B cell (primary cell): ENCODE measurements around the gene CHD2. TPM values are rescaled to one million over a fixed set of nuclear protein-coding genes. Genes with fewer than 3 reads are reported as not detected.
A peak's percentile ranks its signal among the peaks of the same experiment; 100 is the strongest.

Experiments
- ATAC-seq: fragments of 200-7000 bp; cut with Tn5 transposase; one replicate; pipeline ENCODE4 v1.10.0; 2021; ENCODE audit warnings: low read depth, mild to moderate bottlenecking, moderate number of reproducible peaks, moderate library complexity
- CTCF ChIA-PET: fragments of 350-600 bp; sonication (Branson Sonifier 250); formaldehyde crosslinking; loops from one replicate; lab custom pipeline; 2021; ENCODE audit warnings: antibody characterized with exemption, inconsistent platforms; lab: Charles Lee
- POLR2A ChIA-PET: fragments of 350-600 bp; sonication (Branson Sonifier 250); formaldehyde crosslinking; loops from one replicate; lab custom pipeline; 2021; ENCODE audit warnings: antibody characterized with exemption; lab: Charles Lee
- DNase-seq: peaks from one replicate; pipeline ENCODE4 v3.0.0; 2013
- H2AFZ ChIP-seq: 2 replicates; pipeline ENCODE4 v1.6.1; 2012; ENCODE audit warnings: mild to moderate bottlenecking, low read depth, low read length; ENCODE audit not compliant: insufficient read depth, poor library complexity, severe bottlenecking
- H3K27ac ChIP-seq, 2 donors: 1 replicate in 1 of 2; 2 replicates in 1 of 2; pipeline ENCODE4 v1.5.1; 2012 to 2013; ENCODE audit warnings: low read length in 2 of 2, mild to moderate bottlenecking in 2 of 2, moderate library complexity in 1 of 2
- H3K27me3 ChIP-seq, 4 experiments: fragments of 200-600 bp in 1 of 4; sonication (generic) in 1 of 4; replicated peaks in 1 of 4; 1 replicate in 2 of 4; 2 replicates in 2 of 4; pipeline versions ENCODE4 v1.6.1 to v1.7.0; 2013 to 2016; ENCODE audit warnings: low read length in 3 of 4, mild to moderate bottlenecking in 2 of 4, mixed read lengths in 1 of 4, moderate library complexity in 1 of 4; ENCODE audit not compliant: insufficient read depth in 4 of 4, control insufficient read depth in 3 of 4; ENCODE audit errors: control extremely low read depth in 1 of 4
- H3K36me3 ChIP-seq, 2 experiments: replicated peaks in 1 of 2; 1 replicate in 1 of 2; 2 replicates in 1 of 2; pipeline versions ENCODE4 v1.6.1 to v1.7.1; 2013; ENCODE audit warnings: low read length in 1 of 2; ENCODE audit not compliant: insufficient read depth in 2 of 2, control insufficient read depth in 1 of 2; ENCODE audit errors: control extremely low read depth in 1 of 2, extremely low read depth in 1 of 2
- H3K4me1 ChIP-seq, 2 donors: fragments of 200-600 bp in 1 of 2; sonication (generic) in 1 of 2; 1 replicate in 1 of 2; 2 replicates in 1 of 2; pipeline versions ENCODE4 v1.5.1 to v1.6.1; 2013 to 2017; ENCODE audit warnings: low read length in 2 of 2; ENCODE audit not compliant: control insufficient read depth in 2 of 2, insufficient read depth in 2 of 2
- H3K4me2 ChIP-seq: replicated peaks from 2 replicates; pipeline ENCODE3; 2012; ENCODE audit warnings: mild to moderate bottlenecking, low read depth, low read length; ENCODE audit not compliant: poor library complexity, severe bottlenecking
- H3K4me3 ChIP-seq, 5 experiments: fragments of 200-600 bp in 1 of 5; sonication (generic) in 1 of 5; 1 replicate in 3 of 5; 2 replicates in 2 of 5; pipeline versions ENCODE4 v1.5.1 to v1.7.0; 2011 to 2016; ENCODE audit warnings: low read length in 4 of 5, mild to moderate bottlenecking in 4 of 5, low read depth in 2 of 5, control low read depth in 1 of 5, moderate library complexity in 1 of 5; ENCODE audit not compliant: insufficient read depth in 1 of 5; ENCODE audit errors: control extremely low read depth in 1 of 5, extremely low read depth in 1 of 5
- H3K79me2 ChIP-seq: fragments of 200-600 bp; sonication (generic); one replicate; pipeline ENCODE4 v1.6.0; 2016; ENCODE audit warnings: low read length; ENCODE audit not compliant: control insufficient read depth, insufficient read depth
- H3K9ac ChIP-seq: fragments of 200-600 bp; sonication (generic); 2 replicates; pipeline ENCODE4 v1.6.1; 2017; ENCODE audit warnings: mild to moderate bottlenecking, low read length, moderate library complexity
- H3K9me3 ChIP-seq, 3 donors: one replicate each; pipeline versions ENCODE4 v1.6.1 to v1.7.1; 2013; ENCODE audit warnings: low read length in 2 of 3; ENCODE audit not compliant: control insufficient read depth in 2 of 3, insufficient read depth in 1 of 3; ENCODE audit errors: control extremely low read depth in 1 of 3
- H4K20me1 ChIP-seq: 2 replicates; pipeline ENCODE4 v1.6.0; 2012; ENCODE audit warnings: mild to moderate bottlenecking, low read length; ENCODE audit not compliant: insufficient read depth, control insufficient read depth, poor library complexity, severe bottlenecking
- H3K27ac Mint-ChIP-seq: one replicate; pipeline ENCODE4 v1.8.0; 2021; ENCODE audit warnings: mixed read lengths
- H3K27me3 Mint-ChIP-seq: one replicate; pipeline ENCODE4 v1.8.0; 2021; ENCODE audit warnings: mixed read lengths
- H3K4me1 Mint-ChIP-seq: one replicate; pipeline ENCODE4 v1.8.0; 2021; ENCODE audit warnings: mixed read lengths
- H3K4me3 Mint-ChIP-seq: one replicate; pipeline ENCODE4 v1.8.0; 2021; ENCODE audit warnings: mixed read lengths
- H3K9me3 Mint-ChIP-seq: one replicate; pipeline ENCODE4 v1.8.0; 2022; ENCODE audit warnings: mixed read lengths; ENCODE audit not compliant: insufficient read depth
- CTCF ChIP-seq: fragments of 200-600 bp; IDR thresholded peaks from one replicate; pipeline ENCODE4 v1.8.0; 2022; ENCODE audit warnings: antibody characterized with exemption, mild to moderate bottlenecking
- EZH2 ChIP-seq: IDR thresholded peaks from 2 replicates; pipeline ENCODE4 v1.6.1; 2012; ENCODE audit warnings: borderline replicate concordance, low read depth, mild to moderate bottlenecking, moderate library complexity, low read length; ENCODE audit not compliant: insufficient read depth, poor library complexity, severe bottlenecking
- WGBS: methylation state at CpG from one replicate; pipeline ENCODE4 v1.1.5; 2013; ENCODE audit warnings: missing lambda C conversion rate; ENCODE audit not compliant: insufficient coverage; 5-methylcytosine and 5-hydroxymethylcytosine counted together
- intact Hi-C: fragments of 100-400 bp; cut with micrococcal nuclease; formaldehyde crosslinking; loops from one replicate; pipeline ENCODE4 v1.10.0; 2022
- polyA plus RNA-seq: library from polyadenylated mRNA; depleted of rRNA; stranded (reverse); fragments of >200 nt; gene quantifications from 2 replicates; pipeline ENCODE4 v1.2.3, GENCODE V29; 2012
- total RNA-seq, 2 donors: library from RNA; stranded (reverse); fragments of 120-200 nt in 1 of 2; gene quantifications; 1 replicate in 1 of 2; 2 replicates in 1 of 2; pipeline versions ENCODE4 v1.2.3 to v1.2.4, GENCODE V29; 2013 to 2022

The CHD2 gene
- total and polyA plus RNA-seq, 2 donors (not counting 1 experiment from before 2014, with no cell fraction given) = 86.9 to 353 TPM

DNA sequence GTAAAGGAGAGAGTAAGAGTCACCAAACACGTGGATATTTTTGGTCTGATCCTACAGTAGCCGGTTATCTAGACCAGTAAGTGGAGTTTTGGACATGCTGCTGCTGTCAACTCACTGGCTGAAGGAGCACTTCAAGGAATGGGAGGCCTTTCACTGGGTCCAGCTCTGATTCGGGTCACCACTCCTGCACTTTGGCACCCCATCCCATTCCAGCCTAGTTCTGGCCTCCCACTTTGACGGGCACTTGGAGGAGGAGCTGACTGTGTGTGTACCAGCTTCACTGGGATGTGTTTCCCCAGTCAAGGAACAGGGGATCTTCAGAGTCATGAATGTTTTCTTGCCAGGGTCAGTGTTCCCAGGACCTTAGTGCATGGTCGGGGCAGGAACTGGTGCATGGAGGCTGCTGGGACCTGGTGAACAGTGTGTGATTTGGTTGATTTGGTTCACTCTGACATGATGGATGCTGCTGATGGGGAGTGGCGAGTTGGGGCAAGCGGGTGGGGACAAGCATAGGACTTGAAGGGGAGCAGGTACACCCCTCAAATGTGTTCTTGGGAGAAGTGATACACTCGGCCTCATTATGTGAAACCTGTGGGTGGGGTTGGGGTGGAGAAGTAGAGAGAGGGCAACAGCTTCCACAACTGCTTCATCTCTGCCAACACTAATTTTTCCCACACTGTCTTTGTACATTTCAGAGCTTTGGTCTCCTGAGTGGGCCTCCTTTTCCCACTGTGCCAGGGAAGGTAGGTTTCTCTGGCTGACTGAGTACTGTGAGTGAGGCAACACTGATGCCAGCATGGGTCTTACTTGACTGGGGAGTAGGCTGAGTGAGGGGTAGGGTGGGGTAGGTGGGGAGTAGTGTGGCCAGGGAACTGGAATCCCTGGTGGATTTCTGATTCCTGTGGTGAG is 124.8 kb downstream of the CHD2 start:
- WGBS = 97% methylated on average over 5 of the region's 8 CpGs
- H4K20me1 ChIP-seq = peaks cover 50% of the 10 kb centered on the region
- peaks cover 17 to 76% of the 10 kb centered on the region in 2 experiments for H3K36me3 ChIP-seq
- Mint-ChIP-seq H3K4me1 (peaks cover 42% of the 10 kb centered on the region), H3K27ac (peak overlapping the region; percentile 75), H3K27me3 (no peaks in the 10 kb centered on the region), H3K4me3 (no peak overlapping the region), H3K9me3 (no peaks in the 10 kb centered on the region)
- no peaks in the 10 kb centered on the region for H3K9me3 ChIP-seq
- peak overlapping the region in 1 of 2 donors; percentile 38 for H3K27ac ChIP-seq
- CTCF ChIA-PET = no interaction called here
- POLR2A ChIA-PET = no interaction called here
- DNase-seq (no peak), ATAC-seq (no peak)
- H2AFZ ChIP-seq = no peak overlapping the region
- no peaks in the 10 kb centered on the region for H3K27me3 ChIP-seq
- intact Hi-C loops = no loop called here
- no peak overlapping the region for H3K9ac ChIP-seq
- H3K4me3 ChIP-seq = no peak overlapping the region
- peaks cover 8% of the 10 kb centered on the region for H3K79me2 ChIP-seq
- H3K4me2 ChIP-seq = no peak overlapping the region
- peaks cover 5 to 8% of the 10 kb centered on the region in 2 donors for H3K4me1 ChIP-seq
- TF ChIP-seq CTCF = no peak
- TF ChIP-seq EZH2 = no peak

- peaks cover 43% of the 10 kb centered on the region for H3K4me1 Mint-ChIP-seq
- Histone ChIP-seq H3K36me3 (peaks cover 17 to 69% of the 10 kb centered on the region in 2 experiments), H3K9me3 (no peaks in the 10 kb centered on the region), H3K27me3 (no peaks in the 10 kb centered on the region), H3K79me2 (peaks cover 2% of the 10 kb centered on the region), H3K27ac (peak overlapping the region in 1 of 2 donors; percentile 38), H4K20me1 (peaks cover 50% of the 10 kb centered on the region), H3K9ac (no peak overlapping the region), H3K4me1 (peaks cover 5 to 10% of the 10 kb centered on the region in 2 donors), H2AFZ (no peak overlapping the region), H3K4me2 (no peak overlapping the region), H3K4me3 (no peak overlapping the region)
- intact Hi-C loops = no loop called here
- 33% methylated on average over 1 of the region's 1 CpG for whole genome bisulfite sequencing
- H3K9me3 Mint-ChIP-seq = no peaks in the 10 kb centered on the region
- no peak overlapping the region for H3K4me3 Mint-ChIP-seq
- no peaks in the 10 kb centered on the region for H3K27me3 Mint-ChIP-seq
- ATAC-seq (no peak), DNase-seq (no peak)
- CTCF ChIA-PET = interaction anchor here (1.2 kb wide), 1 partner anchor 10 kb away, joined by 3 read pairs; no protein-coding TSS in a partner anchor
- no peak for TF ChIP-seq EZH2
- no peak for TF ChIP-seq CTCF
- POLR2A ChIA-PET = no interaction called here
- H3K27ac Mint-ChIP-seq = peak overlapping the region; percentile 64
These were observed 125.5 kb downstream of the CHD2 start for GRCh38 chr15:93025625-93025982.
